ENCODE measurements around the gene RNH1.
A peak's percentile ranks its signal among the peaks of the same experiment; 100 is the strongest.

The RNH1 gene

GRCh38 chr11:515131-515530 is 8.1 kb upstream of the RNH1 start:
- Histone ChIP-seq H3K36me3 (no peaks in the 10 kb centered on the region), H3K27me3 (no peaks in the 10 kb centered on the region), H3K9me3 (no peaks in the 10 kb centered on the region; the same call in 1 of the 2 replicates), H3K4me3 (ENCODE audit: low read depth, low read length) (no peak overlapping the region), H3K4me1 (no peaks in the 10 kb centered on the region)
- DNase-seq, result no peak
- TF ChIP-seq, protein P1, sequence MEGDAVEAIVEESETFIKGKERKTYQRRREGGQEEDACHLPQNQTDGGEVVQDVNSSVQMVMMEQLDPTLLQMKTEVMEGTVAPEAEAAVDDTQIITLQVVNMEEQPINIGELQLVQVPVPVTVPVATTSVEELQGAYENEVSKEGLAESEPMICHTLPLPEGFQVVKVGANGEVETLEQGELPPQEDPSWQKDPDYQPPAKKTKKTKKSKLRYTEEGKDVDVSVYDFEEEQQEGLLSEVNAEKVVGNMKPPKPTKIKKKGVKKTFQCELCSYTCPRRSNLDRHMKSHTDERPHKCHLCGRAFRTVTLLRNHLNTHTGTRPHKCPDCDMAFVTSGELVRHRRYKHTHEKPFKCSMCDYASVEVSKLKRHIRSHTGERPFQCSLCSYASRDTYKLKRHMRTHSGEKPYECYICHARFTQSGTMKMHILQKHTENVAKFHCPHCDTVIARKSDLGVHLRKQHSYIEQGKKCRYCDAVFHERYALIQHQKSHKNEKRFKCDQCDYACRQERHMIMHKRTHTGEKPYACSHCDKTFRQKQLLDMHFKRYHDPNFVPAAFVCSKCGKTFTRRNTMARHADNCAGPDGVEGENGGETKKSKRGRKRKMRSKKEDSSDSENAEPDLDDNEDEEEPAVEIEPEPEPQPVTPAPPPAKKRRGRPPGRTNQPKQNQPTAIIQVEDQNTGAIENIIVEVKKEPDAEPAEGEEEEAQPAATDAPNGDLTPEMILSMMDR (IDR thresholded peaks at IDR 0.05; ENCODE audit: low read depth, low read length), result no peak

- no peaks in the 10 kb centered on the region for H3K36me3 ChIP-seq
- H3K9me3 ChIP-seq, result no peaks in the 10 kb centered on the region; the same call in 1 of the 2 replicates
- no peak overlapping the region for H3K4me3 ChIP-seq (ENCODE audit: low read depth, low read length)
- DNase-seq, result no peak
- no peaks in the 10 kb centered on the region for H3K4me1 ChIP-seq
- H3K27me3 ChIP-seq, result no peaks in the 10 kb centered on the region
- TF ChIP-seq, protein P1 (IDR thresholded peaks at IDR 0.05; ENCODE audit: low read depth, low read length), result no peak
Observed at GRCh38 chr11:514606-515005, 7.6 kb upstream of the RNH1 start.

GRCh38 chr11:512761-513595 is 5.9 kb upstream of the RNH1 start:
- no peak for DNase-seq
- H3K27me3 ChIP-seq, result no peaks in the 10 kb centered on the region
- no peaks in the 10 kb centered on the region for H3K9me3 ChIP-seq
- no peaks in the 10 kb centered on the region for H3K36me3 ChIP-seq
- no peaks in the 10 kb centered on the region for H3K4me1 ChIP-seq
- H3K4me3 ChIP-seq (ENCODE audit: low read depth, low read length), result no peak overlapping the region
- TF ChIP-seq, protein P1 (IDR thresholded peaks at IDR 0.05; ENCODE audit: low read depth, low read length), result no peak

- DNase-seq, result no peak
- H3K4me1 ChIP-seq, result no peaks in the 10 kb centered on the region
- H3K36me3 ChIP-seq, result no peaks in the 10 kb centered on the region
- no peak overlapping the region for H3K4me3 ChIP-seq (ENCODE audit: low read depth, low read length)
- no peaks in the 10 kb centered on the region for H3K9me3 ChIP-seq
- TF ChIP-seq, protein P1 (IDR thresholded peaks at IDR 0.05; ENCODE audit: low read depth, low read length), result no peak
- no peaks in the 10 kb centered on the region for H3K27me3 ChIP-seq
Observed at GRCh38 chr11:508956-509355, 1.9 kb upstream of the RNH1 start.

DNA sequence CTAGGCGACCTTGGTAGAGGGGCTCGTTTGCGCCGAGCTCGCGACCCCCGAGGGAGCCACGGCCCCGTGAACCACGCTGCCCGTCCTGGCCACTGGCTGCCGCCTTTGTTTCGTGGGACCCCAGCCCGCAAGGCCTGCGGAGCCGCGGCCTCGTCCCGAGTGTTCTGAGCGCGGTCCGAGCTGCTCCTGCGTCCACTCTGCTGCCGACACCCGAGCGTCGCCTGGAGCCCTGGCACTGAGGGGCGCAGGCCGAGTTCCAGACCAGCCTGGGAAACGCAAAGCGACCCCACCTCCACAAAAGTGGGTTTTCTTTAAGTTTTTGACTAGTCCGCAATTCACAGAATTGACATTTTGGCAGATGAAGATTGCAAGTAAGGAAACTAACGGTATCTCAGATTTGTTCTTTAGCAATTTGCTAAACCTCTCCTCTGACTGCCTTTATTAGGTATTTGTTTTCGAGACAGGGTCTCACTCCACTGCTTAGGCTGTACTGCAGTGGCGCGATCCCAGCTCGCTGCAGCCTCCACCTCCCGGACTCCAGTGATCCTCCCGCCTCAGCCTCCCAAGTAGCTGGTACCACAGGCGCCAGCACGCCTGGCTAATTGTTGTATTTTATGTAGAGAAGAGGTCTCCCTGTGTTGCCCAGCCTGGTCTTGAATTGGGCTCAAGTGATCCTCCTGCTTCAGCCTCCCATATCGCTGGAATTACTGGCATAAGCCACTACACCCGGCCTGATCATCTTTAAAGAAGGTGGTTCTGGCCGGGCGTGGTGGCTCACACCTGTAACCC is 879 bp upstream of the RNH1 start:
- H3K36me3 ChIP-seq, result no peaks in the 10 kb centered on the region
- DNase-seq, result no peak
- TF ChIP-seq, protein P1 (IDR thresholded peaks at IDR 0.05; ENCODE audit: low read depth, low read length), result no peak
- H3K27me3 ChIP-seq, result no peaks in the 10 kb centered on the region
- no peaks in the 10 kb centered on the region for H3K9me3 ChIP-seq
- peak overlapping the region; percentile 56 for H3K4me3 ChIP-seq (ENCODE audit: low read depth, low read length)
- no peaks in the 10 kb centered on the region for H3K4me1 ChIP-seq
